ENCODE results near the gene FAM53B.

FAM53B gene

GRCh38 chr10:124630551-124630950 is 113.6 kb downstream of the FAM53B start:
- Histone ChIP-seq H3K4me1 (ENCODE audit: control insufficient read depth, low read depth, low read length) (peaks cover 10% of the 10 kb centered on the region), H3K9me3 (ENCODE audit: control insufficient read depth, low read depth, low read length) (no peaks in the 10 kb centered on the region), H3K27me3 (ENCODE audit: control insufficient read depth, insufficient read depth, low read length) (no peaks in the 10 kb centered on the region), H3K9ac (ENCODE audit: low read length) (no peak overlapping the region), H3K36me3 (ENCODE audit: control insufficient read depth, low read depth, low read length) (no peaks in the 10 kb centered on the region), H3K27ac (ENCODE audit: low read length) (no peak overlapping the region), H3K4me3 (ENCODE audit: low read length) (no peak overlapping the region)

GRCh38 chr10:124629842-124630241 is 114.3 kb downstream of the FAM53B start:
- H3K36me3 ChIP-seq (ENCODE audit: control insufficient read depth, low read depth, low read length) = no peaks in the 10 kb centered on the region
- peaks cover 10% of the 10 kb centered on the region for H3K4me1 ChIP-seq (ENCODE audit: control insufficient read depth, low read depth, low read length)
- H3K9me3 ChIP-seq (ENCODE audit: control insufficient read depth, low read depth, low read length) = no peaks in the 10 kb centered on the region
- no peak overlapping the region for H3K4me3 ChIP-seq (ENCODE audit: low read length)
- H3K27ac ChIP-seq (ENCODE audit: low read length) = no peak overlapping the region
- H3K27me3 ChIP-seq (ENCODE audit: control insufficient read depth, insufficient read depth, low read length) = no peaks in the 10 kb centered on the region
- no peak overlapping the region for H3K9ac ChIP-seq (ENCODE audit: low read length)

GRCh38 chr10:124629415-124629814 is 114.8 kb downstream of the FAM53B start:
- Histone ChIP-seq H3K9ac (ENCODE audit: low read length) (no peak overlapping the region), H3K4me3 (ENCODE audit: low read length) (no peak overlapping the region), H3K9me3 (ENCODE audit: control insufficient read depth, low read depth, low read length) (no peaks in the 10 kb centered on the region), H3K27me3 (ENCODE audit: control insufficient read depth, insufficient read depth, low read length) (no peaks in the 10 kb centered on the region), H3K36me3 (ENCODE audit: control insufficient read depth, low read depth, low read length) (no peaks in the 10 kb centered on the region), H3K4me1 (ENCODE audit: control insufficient read depth, low read depth, low read length) (peaks cover 10% of the 10 kb centered on the region), H3K27ac (ENCODE audit: low read length) (no peak overlapping the region)

- Histone ChIP-seq H3K9ac (ENCODE audit: low read length) (no peak overlapping the region), H3K27ac (ENCODE audit: low read length) (no peak overlapping the region), H3K4me3 (ENCODE audit: low read length) (no peak overlapping the region), H3K36me3 (ENCODE audit: control insufficient read depth, low read depth, low read length) (no peaks in the 10 kb centered on the region), H3K9me3 (ENCODE audit: control insufficient read depth, low read depth, low read length) (no peaks in the 10 kb centered on the region), H3K4me1 (ENCODE audit: control insufficient read depth, low read depth, low read length) (peaks cover 10% of the 10 kb centered on the region), H3K27me3 (ENCODE audit: control insufficient read depth, insufficient read depth, low read length) (no peaks in the 10 kb centered on the region)
These were observed 115.5 kb downstream of the FAM53B start for GRCh38 chr10:124628676-124629021.

- no peaks in the 10 kb centered on the region for H3K9me3 ChIP-seq (ENCODE audit: control insufficient read depth, low read depth, low read length)
- peaks cover 10% of the 10 kb centered on the region for H3K4me1 ChIP-seq (ENCODE audit: control insufficient read depth, low read depth, low read length)
- no peak overlapping the region for H3K9ac ChIP-seq (ENCODE audit: low read length)
- H3K36me3 ChIP-seq (ENCODE audit: control insufficient read depth, low read depth, low read length) = no peaks in the 10 kb centered on the region
- H3K4me3 ChIP-seq (ENCODE audit: low read length) = no peak overlapping the region
- H3K27ac ChIP-seq (ENCODE audit: low read length) = no peak overlapping the region
- no peaks in the 10 kb centered on the region for H3K27me3 ChIP-seq (ENCODE audit: control insufficient read depth, insufficient read depth, low read length)
These were observed 116.1 kb downstream of the FAM53B start for GRCh38 chr10:124627866-124628675.

DNA sequence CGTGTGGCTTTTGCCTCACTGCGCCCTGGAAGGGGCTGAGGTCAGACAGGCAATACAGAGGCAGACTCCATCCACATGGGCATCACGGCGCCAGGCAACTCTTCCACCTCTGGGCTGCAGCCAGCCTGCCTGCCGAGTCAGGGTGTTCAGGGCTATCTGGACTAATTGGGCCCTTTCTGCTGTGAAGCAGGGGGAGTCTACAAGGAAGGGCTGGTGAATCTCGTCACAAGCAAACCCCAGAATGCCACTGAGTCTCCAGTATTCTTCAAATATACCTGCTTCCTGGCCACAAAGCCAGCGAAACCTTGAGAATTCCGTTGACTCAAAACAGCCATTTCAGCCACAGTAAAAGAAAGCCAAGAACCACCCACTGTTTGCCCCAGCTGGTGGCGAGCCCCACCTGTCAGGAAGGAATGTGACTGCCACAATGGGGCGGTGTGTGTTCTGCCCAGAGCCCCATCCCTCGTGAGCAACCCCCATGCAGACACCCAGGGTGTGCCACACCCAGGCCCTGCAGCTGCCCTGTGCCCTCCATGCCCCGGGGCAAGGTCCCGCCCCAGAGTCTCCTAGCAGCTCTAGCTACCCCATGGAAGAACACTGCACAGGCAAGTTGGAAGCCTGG is 117.3 kb downstream of the FAM53B start:
- no peak overlapping the region for H3K27ac ChIP-seq (ENCODE audit: low read length)

GRCh38 chr10:124625831-124626238 is 118.3 kb downstream of the FAM53B start:
- H3K27me3 ChIP-seq (ENCODE audit: control insufficient read depth, insufficient read depth, low read length) = no peaks in the 10 kb centered on the region

More for the DNA sequence above, 117.3 kb downstream of the FAM53B start:
- no peak overlapping the region for H3K4me3 ChIP-seq (ENCODE audit: low read length)
- H3K36me3 ChIP-seq (ENCODE audit: control insufficient read depth, low read depth, low read length) = no peaks in the 10 kb centered on the region
- H3K9me3 ChIP-seq (ENCODE audit: control insufficient read depth, low read depth, low read length) = no peaks in the 10 kb centered on the region
- H3K27me3 ChIP-seq (ENCODE audit: control insufficient read depth, insufficient read depth, low read length) = no peaks in the 10 kb centered on the region
- no peak overlapping the region for H3K9ac ChIP-seq (ENCODE audit: low read length)
- H3K4me1 ChIP-seq (ENCODE audit: control insufficient read depth, low read depth, low read length) = peaks cover 10% of the 10 kb centered on the region

DNA sequence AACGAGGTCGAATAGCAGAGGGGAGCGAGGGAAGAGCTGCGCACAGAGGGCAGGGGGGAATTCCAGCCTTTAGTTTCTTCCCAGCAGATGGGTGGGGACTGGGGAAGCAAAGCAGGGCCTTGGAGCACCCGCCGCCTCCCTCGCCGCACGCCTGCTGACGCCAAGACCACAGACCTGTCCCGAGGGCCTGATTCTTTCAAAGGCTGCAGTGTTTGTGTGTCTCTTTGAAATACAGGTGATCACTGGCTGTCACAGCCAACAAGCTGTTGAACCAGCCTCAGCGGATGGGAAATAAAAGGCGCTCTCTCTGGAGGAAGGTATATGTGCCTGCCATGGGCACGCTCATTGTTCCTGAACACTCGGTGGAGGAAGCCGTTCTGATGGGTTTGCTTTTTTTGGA is 119.3 kb downstream of the FAM53B start:
- Histone ChIP-seq H3K9me3 (ENCODE audit: control insufficient read depth, low read depth, low read length) (no peaks in the 10 kb centered on the region), H3K9ac (ENCODE audit: low read length) (no peak overlapping the region), H3K27me3 (ENCODE audit: control insufficient read depth, insufficient read depth, low read length) (no peaks in the 10 kb centered on the region), H3K4me3 (ENCODE audit: low read length) (no peak overlapping the region), H3K27ac (ENCODE audit: low read length) (no peak overlapping the region), H3K4me1 (ENCODE audit: control insufficient read depth, low read depth, low read length) (peaks cover 10% of the 10 kb centered on the region), H3K36me3 (ENCODE audit: control insufficient read depth, low read depth, low read length) (no peaks in the 10 kb centered on the region)

More at GRCh38 chr10:124625831-124626238, 118.3 kb downstream of the FAM53B start:
- H3K4me3 ChIP-seq (ENCODE audit: low read length) = no peak overlapping the region
- H3K9ac ChIP-seq (ENCODE audit: low read length) = no peak overlapping the region
- no peaks in the 10 kb centered on the region for H3K36me3 ChIP-seq (ENCODE audit: control insufficient read depth, low read depth, low read length)
- H3K9me3 ChIP-seq (ENCODE audit: control insufficient read depth, low read depth, low read length) = no peaks in the 10 kb centered on the region
- H3K27ac ChIP-seq (ENCODE audit: low read length) = no peak overlapping the region
- peaks cover 10% of the 10 kb centered on the region for H3K4me1 ChIP-seq (ENCODE audit: control insufficient read depth, low read depth, low read length)

GRCh38 chr10:124624466-124624865 is 119.7 kb downstream of the FAM53B start:
- H3K27ac ChIP-seq (ENCODE audit: low read length) = no peak overlapping the region

GRCh38 chr10:124624006-124624405 is 120.2 kb downstream of the FAM53B start:
- H3K4me1 ChIP-seq (ENCODE audit: control insufficient read depth, low read depth, low read length) = peaks cover 10% of the 10 kb centered on the region

More at GRCh38 chr10:124624466-124624865, 119.7 kb downstream of the FAM53B start:
- peaks cover 10% of the 10 kb centered on the region for H3K4me1 ChIP-seq (ENCODE audit: control insufficient read depth, low read depth, low read length)
- no peaks in the 10 kb centered on the region for H3K36me3 ChIP-seq (ENCODE audit: control insufficient read depth, low read depth, low read length)
- no peak overlapping the region for H3K4me3 ChIP-seq (ENCODE audit: low read length)
- no peaks in the 10 kb centered on the region for H3K27me3 ChIP-seq (ENCODE audit: control insufficient read depth, insufficient read depth, low read length)
- H3K9me3 ChIP-seq (ENCODE audit: control insufficient read depth, low read depth, low read length) = no peaks in the 10 kb centered on the region
- H3K9ac ChIP-seq (ENCODE audit: low read length) = no peak overlapping the region

GRCh38 chr10:124622866-124623536 is 121.2 kb downstream of the FAM53B start:
- Histone ChIP-seq H3K4me1 (ENCODE audit: control insufficient read depth, low read depth, low read length) (peaks cover 10% of the 10 kb centered on the region), H3K9ac (ENCODE audit: low read length) (no peak overlapping the region), H3K4me3 (ENCODE audit: low read length) (no peak overlapping the region), H3K36me3 (ENCODE audit: control insufficient read depth, low read depth, low read length) (no peaks in the 10 kb centered on the region), H3K9me3 (ENCODE audit: control insufficient read depth, low read depth, low read length) (no peaks in the 10 kb centered on the region), H3K27ac (ENCODE audit: low read length) (no peak overlapping the region), H3K27me3 (ENCODE audit: control insufficient read depth, insufficient read depth, low read length) (no peaks in the 10 kb centered on the region)

More at GRCh38 chr10:124624006-124624405, 120.2 kb downstream of the FAM53B start:
- no peak overlapping the region for H3K9ac ChIP-seq (ENCODE audit: low read length)
- no peaks in the 10 kb centered on the region for H3K36me3 ChIP-seq (ENCODE audit: control insufficient read depth, low read depth, low read length)
- H3K4me3 ChIP-seq (ENCODE audit: low read length) = no peak overlapping the region
- H3K27me3 ChIP-seq (ENCODE audit: control insufficient read depth, insufficient read depth, low read length) = no peaks in the 10 kb centered on the region
- no peaks in the 10 kb centered on the region for H3K9me3 ChIP-seq (ENCODE audit: control insufficient read depth, low read depth, low read length)
- no peak overlapping the region for H3K27ac ChIP-seq (ENCODE audit: low read length)

Measured in iPS-18a (cell line).